Mucosa of descending colon (tissue), 3 donors: ENCODE data around the gene NUDT8. TPM values are rescaled to one million over a fixed set of nuclear protein-coding genes. Genes with fewer than 3 reads are reported as not detected.

Source experiments
- ATAC-seq: fragments of 200-7000 bp; cut with Tn5 transposase; one replicate; pipeline ENCODE4 v1.9.1; 2020; ENCODE audit warnings: mild to moderate bottlenecking, moderate library complexity
- DNase-seq, 3 donors: peaks; one replicate each; pipeline ENCODE4 v3.0.0-alpha.2; 2020
- H3K36me3 ChIP-seq: fragments of 200-600 bp; one replicate; pipeline ENCODE4 v1.8.0; 2021; ENCODE audit warnings: low read depth, mild to moderate bottlenecking
- H3K4me1 ChIP-seq: fragments of 200-600 bp; one replicate; pipeline ENCODE4 v1.8.0; 2021; ENCODE audit warnings: low read depth, mild to moderate bottlenecking
- H3K4me3 ChIP-seq: fragments of 200-600 bp; one replicate; pipeline ENCODE4 v1.8.0; 2021; ENCODE audit warnings: mild to moderate bottlenecking
- H3K9me3 ChIP-seq: fragments of 200-600 bp; one replicate; pipeline ENCODE4 v1.8.0; 2021; ENCODE audit warnings: mild to moderate bottlenecking
- CTCF ChIP-seq: fragments of 200-600 bp; IDR thresholded peaks from one replicate; pipeline ENCODE4 v1.8.0; 2022; ENCODE audit warnings: antibody characterized with exemption, mild to moderate bottlenecking
- intact Hi-C, 2 donors: fragments of 100-400 bp; cut with DNase I in 1 of 2; cut with micrococcal nuclease in 1 of 2; formaldehyde crosslinking; loops; one replicate each; pipeline versions ENCODE4 v1.11.0 to v1.11.1; 2022; cut with DNase I, micrococcal nuclease
- total RNA-seq, 3 donors: library from RNA; stranded (reverse); fragmentation: NEBNext Ultra II Directional in 2 of 3; extraction: Animal tissue kit (Norgen Biotek cat#: 25700) in 2 of 3; gene quantifications; one replicate each; pipeline versions ENCODE4 v1.2.1 to v1.2.4, GENCODE V29; 2021 to 2023
- donor health status: DM: no; HTN: no; CAD: no; lungs with moderate emphysema.
- donor health status: DM: no; HTN: no; CAD: no.
- donor health status: DM: no; HTN: yes; CAD: no.

NUDT8 gene
- total RNA-seq, 3 donors from 2014 or later, result 17.3 to 34.6 (median 23.1) TPM

GRCh38 chr11:67611704-67612587 lies 17.8 kb downstream of the NUDT8 start:
- H3K4me3 ChIP-seq, result no peak overlapping the region
- H3K9me3 ChIP-seq, result no peaks in the 10 kb centered on the region
- intact Hi-C loops, result no loop called here
- ATAC-seq (no peak), DNase-seq (no peak)
- peaks cover 4% of the 10 kb centered on the region for H3K36me3 ChIP-seq
- peaks cover 14% of the 10 kb centered on the region for H3K4me1 ChIP-seq
- TF ChIP-seq CTCF, result no peak

GRCh38 chr11:67611165-67611564 lies 18.6 kb downstream of the NUDT8 start:
- H3K9me3 ChIP-seq, result no peaks in the 10 kb centered on the region
- no peak for TF ChIP-seq CTCF
- H3K4me1 ChIP-seq, result peaks cover 14% of the 10 kb centered on the region
- ATAC-seq (no peak), DNase-seq (peak in 1 of 3 donors; percentile 52)
- H3K36me3 ChIP-seq, result peaks cover 4% of the 10 kb centered on the region
- H3K4me3 ChIP-seq, result no peak overlapping the region
- intact Hi-C loops, result no loop called here

- DNase-seq, result peak in 1 of 3 donors; percentile 51
- no peak overlapping the region for H3K4me3 ChIP-seq
- intact Hi-C loops, result no loop called here
- H3K36me3 ChIP-seq, result peaks cover 4% of the 10 kb centered on the region
- no peaks in the 10 kb centered on the region for H3K9me3 ChIP-seq
- TF ChIP-seq CTCF, result no peak
- no peak for ATAC-seq
- peaks cover 14% of the 10 kb centered on the region for H3K4me1 ChIP-seq
Observed at GRCh38 chr11:67610302-67610868, 19.4 kb downstream of the NUDT8 start.

GRCh38 chr11:67609316-67609715 lies 20.4 kb downstream of the NUDT8 start:
- intact Hi-C loops, result no loop called here
- Histone ChIP-seq H3K36me3 (peaks cover 4% of the 10 kb centered on the region), H3K9me3 (no peaks in the 10 kb centered on the region), H3K4me3 (no peak overlapping the region), H3K4me1 (peaks cover 14% of the 10 kb centered on the region)
- no peak for DNase-seq
- TF ChIP-seq CTCF, result no peak
- no peak for ATAC-seq

- H3K36me3 ChIP-seq, result peaks cover 4% of the 10 kb centered on the region
Observed at GRCh38 chr11:67608486-67608885, 21.3 kb downstream of the NUDT8 start.

More at GRCh38 chr11:67608486-67608885, 21.3 kb downstream of the NUDT8 start:
- ATAC-seq (no peak), DNase-seq (peak in 1 of 3 donors; percentile 29)
- Histone ChIP-seq H3K9me3 (no peaks in the 10 kb centered on the region), H3K4me3 (no peak overlapping the region), H3K4me1 (peaks cover 9% of the 10 kb centered on the region)
- intact Hi-C loops, result no loop called here
- TF ChIP-seq CTCF, result no peak
